Frontal cortex (tissue), 4 donors: ENCODE data around the gene HPGDS. TPM values are rescaled to one million over a fixed set of nuclear protein-coding genes. Genes with fewer than 3 reads are reported as not detected.
"Not testable (repeated sequence)": the region's sequence is repeated elsewhere in the genome, so short reads cannot be mapped to it uniquely, and the experiment has no call there.

Experiments
- DNase-seq, 2 donors: peaks; one replicate each; pipeline ENCODE4 v3.0.0; 2012; ENCODE audit warnings: low spot score in 2 of 2
- FAIRE-seq: peaks from 2 replicates; lab custom pipeline; 2012; peaks lifted over from hg19 to GRCh38; lab: Jason Lieb, UNC
- total RNA-seq: library from RNA; depleted of rRNA; stranded (reverse); fragments of >200 nt; gene quantifications from one replicate; pipeline ENCODE4 v1.2.3, GENCODE V29; 2014
- donor health status: control.
- donor health status: control.
- donor health status: control.

The HPGDS gene
- total RNA-seq, 1 donor from 2014 or later: 1.2 TPM

DNA sequence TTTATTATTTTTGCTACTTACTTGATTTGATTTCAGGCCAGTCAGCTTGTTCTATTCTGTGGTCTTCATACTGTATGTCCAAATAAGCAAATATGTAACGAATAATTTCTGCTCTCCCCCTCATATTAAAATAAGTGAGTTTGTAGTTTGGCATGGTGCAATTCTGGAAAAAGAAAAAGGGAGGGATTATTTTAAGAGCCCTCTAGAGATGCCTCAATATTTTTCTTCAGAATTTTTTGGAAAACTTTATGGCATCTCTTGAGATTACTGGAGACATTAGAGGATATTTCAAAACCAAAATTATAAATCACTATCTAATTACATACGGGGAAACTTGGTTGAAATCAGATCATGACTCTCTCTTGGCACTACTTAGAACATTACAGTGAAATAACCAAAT, 8.2 kb downstream of the HPGDS start:
- FAIRE-seq (no peak), DNase-seq (no peak)

- FAIRE-seq (no peak), DNase-seq (no peak)
These were observed 8.8 kb downstream of the HPGDS start for GRCh38 chr4:94333866-94334265.

DNA sequence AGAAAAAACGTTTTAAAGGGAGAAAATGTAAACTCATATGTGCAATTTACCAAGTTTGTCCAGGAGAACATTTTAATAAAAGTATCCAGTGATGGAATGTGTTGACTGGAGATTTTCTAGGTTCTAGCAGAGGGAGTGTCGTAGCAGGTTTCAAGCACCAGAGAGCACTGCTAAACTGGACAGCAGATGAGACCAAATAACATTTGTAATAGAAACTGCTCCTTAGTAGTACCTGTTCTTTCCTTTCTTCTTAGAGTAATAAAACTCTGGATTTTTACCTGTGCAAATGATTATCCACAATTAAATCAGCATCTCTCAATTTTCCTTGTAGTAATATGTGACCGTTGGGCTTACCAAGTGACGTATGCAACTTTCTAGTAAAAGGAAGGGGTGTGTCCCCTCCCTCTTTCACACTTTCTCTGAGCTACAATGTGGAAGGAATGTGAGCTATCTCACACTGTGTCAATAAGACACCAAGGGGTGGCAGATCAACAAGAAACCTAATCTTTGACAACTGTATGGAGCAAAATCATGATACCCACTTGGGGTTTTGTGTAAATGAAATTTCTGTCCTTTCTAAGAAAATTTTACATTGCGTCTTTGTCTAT, 9.5 kb downstream of the HPGDS start:
- FAIRE-seq (no peak), DNase-seq (no peak)

DNA sequence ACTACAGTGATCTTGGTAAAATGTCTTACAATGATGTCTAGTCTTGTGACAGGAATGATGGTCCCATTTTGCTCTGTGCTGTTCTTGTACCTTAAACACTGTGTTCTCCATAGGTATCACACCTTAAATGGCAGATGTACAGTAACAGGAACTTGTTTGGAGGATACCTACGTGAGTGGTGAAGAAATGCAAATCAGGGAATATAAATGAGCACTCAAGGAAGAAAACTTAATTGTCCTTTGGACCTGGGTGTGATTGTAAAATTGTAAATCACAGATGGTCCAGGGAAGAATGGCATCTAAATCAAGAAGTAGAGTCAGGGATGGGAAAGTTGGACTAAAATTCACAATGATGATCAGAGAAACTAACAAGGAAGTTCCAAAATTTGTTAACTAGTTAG, 12.7 kb downstream of the HPGDS start:
- FAIRE-seq: no peak
- no peak for DNase-seq

GRCh38 chr4:94325835-94326234, 16.8 kb downstream of the HPGDS start:
- DNase-seq (no peak), FAIRE-seq (no peak)

DNA sequence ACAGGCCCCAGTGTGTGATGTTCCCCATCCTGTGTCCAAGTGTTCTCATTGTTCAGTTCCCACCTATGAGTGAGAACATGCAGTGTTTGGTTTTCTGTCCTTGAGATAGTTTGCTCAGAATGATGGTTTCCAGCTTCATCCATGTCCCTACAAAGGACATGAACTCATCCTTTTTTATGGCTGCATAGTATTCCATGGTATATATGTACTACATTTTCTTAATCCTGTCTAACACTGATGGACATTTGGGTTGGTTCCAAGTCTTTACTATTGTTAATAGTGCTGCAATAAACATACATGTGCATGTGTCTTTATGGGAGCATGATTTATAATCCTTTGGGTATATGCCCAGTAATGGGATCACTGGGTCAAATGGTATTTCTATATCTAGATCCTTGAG, 22.7 kb downstream of the HPGDS start:
- DNase-seq, FAIRE-seq: not testable (repeated sequence)

GRCh38 chr4:94307231-94307871, 35.3 kb downstream of the HPGDS start:
- FAIRE-seq (no peak), DNase-seq (no peak)

DNA sequence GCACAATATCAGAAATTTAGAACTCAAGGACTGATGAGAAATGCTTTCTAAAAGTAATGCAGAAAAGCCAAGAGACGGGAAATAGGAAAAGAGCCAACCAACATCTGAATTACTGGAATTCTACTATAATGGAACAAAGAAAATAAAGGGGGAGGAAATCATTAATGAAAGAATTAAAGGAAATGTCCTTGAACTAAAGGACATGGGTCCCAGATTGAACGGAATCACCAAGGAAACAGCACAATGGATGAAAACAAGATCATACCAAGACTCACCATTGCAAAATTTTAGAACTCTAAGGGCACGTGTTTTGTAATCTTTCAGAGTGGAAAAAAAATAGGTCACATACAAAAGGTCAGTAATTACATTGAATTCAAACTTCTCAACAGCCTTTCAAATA, 35.9 kb downstream of the HPGDS start:
- FAIRE-seq: no peak
- no peak for DNase-seq

DNA sequence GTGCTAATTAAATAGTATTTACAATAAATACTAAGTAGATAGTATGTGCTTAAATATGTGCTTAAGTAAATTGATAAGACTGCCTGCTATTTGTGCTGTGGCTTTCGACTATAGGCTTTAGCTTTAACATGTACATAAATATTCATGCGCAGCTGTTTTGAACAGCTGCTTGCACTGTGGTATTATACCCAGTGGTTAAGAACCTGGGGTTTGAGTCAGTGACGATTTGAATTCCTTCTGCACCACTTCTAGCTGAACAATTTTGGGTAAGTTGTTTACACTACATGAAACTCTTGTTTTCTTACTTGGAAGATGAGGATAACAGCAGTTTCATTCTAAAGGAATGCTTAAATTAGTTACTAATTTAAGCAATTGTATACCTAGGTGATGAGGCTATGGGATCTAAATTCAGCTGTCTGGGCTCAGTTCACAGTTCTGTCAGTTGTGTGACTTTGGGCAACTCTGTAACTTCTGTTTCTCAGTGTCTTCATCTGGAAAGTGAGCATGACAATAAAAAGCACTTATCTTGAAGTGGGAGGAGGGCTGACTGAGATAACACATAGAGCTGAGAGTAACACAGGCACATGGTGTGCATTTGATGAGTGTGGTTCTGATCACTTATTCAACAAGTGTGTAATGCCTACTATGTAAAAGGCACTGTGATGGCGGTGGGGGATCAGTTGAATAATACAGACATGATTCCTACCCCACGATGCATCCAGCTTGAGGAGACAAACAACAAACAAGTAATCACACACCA, 37.0 kb downstream of the HPGDS start:
- DNase-seq (no peak), FAIRE-seq (no peak)

GRCh38 chr4:94304365-94304971, 38.2 kb downstream of the HPGDS start:
- DNase-seq (peak in 1 of 2 donors; percentile 6), FAIRE-seq (no peak)

GRCh38 chr4:94302191-94302590, 40.4 kb downstream of the HPGDS start:
- FAIRE-seq (no peak), DNase-seq (no peak)

DNA sequence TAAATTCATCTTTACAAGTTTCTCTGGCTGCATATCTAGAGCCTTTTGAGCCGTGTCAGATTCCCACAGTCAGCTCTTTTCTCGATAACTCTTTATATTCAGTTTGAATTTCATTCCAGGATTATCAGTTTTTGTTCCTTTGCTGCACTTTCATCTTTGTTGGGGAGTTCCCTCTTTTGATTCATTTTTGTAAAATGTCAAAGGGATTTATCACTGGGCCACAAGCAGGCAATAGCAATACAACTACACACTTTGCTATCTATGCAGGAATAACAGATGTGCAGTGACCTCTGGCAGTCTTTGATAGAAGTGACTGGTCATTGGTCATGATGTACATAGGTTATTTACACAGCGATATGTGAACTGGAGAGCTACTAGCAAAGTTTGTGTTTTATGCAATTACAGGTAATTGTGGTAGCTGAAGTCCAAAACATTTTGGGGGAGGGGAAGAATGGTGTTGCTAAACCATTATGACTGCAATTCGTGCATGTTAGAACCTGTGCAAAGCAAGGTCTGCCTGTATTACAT, 43.8 kb downstream of the HPGDS start:
- DNase-seq (no peak), FAIRE-seq (no peak)

- not testable (repeated sequence) for DNase-seq, FAIRE-seq
These were observed 47.2 kb downstream of the HPGDS start for GRCh38 chr4:94295473-94295872.

DNA sequence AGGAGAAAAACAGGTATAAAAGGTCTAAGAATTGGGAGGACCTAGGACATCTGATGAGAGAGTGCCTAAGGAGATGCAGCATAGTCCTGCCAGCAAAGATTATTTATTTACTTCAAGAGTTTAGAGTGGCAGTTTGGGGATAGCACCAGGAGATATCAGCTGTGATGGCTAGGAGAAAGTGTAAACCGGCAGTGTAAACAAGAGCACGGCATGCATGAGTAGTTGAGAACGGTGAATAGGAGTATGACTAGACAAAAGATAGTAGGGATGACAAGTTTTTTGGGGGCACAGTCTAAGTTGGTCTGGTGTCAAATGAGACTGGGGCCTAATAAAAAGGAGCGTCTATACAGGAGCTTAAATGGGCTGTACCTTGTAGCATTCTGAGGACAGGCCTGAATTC, 48.7 kb downstream of the HPGDS start:
- FAIRE-seq, DNase-seq: not testable (repeated sequence)

DNA sequence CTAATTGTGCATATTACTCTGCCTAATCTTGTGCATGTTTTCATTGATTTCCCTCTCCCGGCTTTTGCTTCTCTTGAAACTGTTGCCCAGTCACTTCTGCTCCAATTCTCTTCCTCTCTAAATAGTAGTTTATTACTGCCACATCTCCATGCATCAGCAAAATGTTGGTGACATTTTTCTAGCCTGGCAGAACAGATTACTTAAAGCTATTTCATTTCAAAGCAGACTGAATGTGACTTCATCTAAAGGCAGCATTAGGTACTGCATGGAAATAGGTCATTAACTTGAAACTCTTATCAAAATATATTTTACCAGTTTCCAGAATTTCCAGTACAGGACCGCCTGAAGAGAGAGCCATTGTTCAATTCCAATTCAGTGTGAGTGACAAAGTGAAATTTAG, 52.4 kb downstream of the HPGDS start:
- FAIRE-seq: no peak

GRCh38 chr4:94285666-94286065, 57.0 kb downstream of the HPGDS start:
- FAIRE-seq: no peak
- no peak for DNase-seq

More for the DNA sequence above, 52.4 kb downstream of the HPGDS start:
- DNase-seq: no peak

DNA sequence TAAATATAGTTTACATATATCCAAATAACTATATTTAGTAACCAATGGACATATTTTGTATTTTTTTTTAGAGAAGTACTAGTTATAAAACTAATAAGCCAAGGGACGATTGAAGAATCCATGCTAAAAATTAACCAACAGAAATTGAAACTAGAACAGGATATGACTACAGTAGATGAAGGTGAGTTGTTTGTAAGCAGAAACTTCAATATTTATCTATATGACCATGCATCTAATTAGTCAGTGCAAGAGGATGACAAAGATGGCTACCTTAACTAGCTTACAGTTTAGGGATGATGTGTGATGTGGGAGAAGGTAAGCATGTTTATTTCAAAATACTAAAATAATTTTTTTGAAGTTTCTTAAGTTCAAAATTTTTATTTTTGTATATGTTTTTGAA, 57.7 kb downstream of the HPGDS start:
- no peak for FAIRE-seq

DNA sequence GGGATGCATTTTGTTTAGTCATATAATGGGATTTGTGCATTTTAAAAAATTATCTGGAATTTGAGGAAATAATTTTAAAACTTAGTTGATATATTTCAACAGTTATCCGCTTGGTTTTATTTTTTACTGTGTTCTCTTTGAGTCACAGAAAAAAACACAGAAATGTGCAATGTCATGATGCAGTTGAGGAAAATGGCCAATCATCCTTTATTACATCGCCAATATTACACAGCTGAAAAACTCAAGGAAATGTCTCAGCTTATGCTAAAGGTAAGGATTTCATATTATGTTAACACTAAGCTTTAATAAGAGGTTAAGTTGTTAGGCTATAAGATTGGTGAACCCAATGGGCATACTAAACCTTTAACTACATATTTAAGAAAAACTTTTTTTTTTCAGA, 63.9 kb downstream of the HPGDS start:
- FAIRE-seq (no peak), DNase-seq (no peak)

More for the DNA sequence above, 57.7 kb downstream of the HPGDS start:
- DNase-seq: no peak

GRCh38 chr4:94277534-94277933, 65.1 kb downstream of the HPGDS start:
- DNase-seq (no peak), FAIRE-seq (no peak)

DNA sequence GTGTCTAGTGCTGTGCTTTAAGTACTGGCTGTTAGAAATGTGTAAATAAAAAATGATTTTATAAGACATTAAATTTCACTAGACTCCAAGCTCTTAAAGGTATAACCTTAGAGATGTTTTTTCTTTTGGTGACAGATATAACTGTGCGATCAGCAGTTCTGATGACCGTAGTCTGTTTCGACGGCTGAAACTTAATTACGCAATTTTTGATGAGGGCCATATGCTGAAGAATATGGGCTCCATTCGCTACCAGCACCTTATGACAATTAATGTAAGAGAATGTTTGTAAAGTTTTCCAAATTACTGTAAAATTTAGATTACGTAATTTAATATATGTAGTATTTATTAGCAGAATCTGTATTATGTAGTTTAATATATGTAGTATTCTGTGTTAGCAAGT, 66.4 kb downstream of the HPGDS start:
- DNase-seq: no peak
- FAIRE-seq: no peak
